GM21526 (cell line): ENCODE measurements around the gene KLHDC4.
A peak's percentile ranks its signal among the peaks of the same experiment; 100 is the strongest.
"Not testable (repeated sequence)": the region's sequence is repeated elsewhere in the genome, so short reads cannot be mapped to it uniquely, and the experiment has no call there.

Experiments
- ATAC-seq: cut with Tn5 transposase; IDR thresholded peaks from one replicate; pipeline ENCODE4 v1.9.1; 2021; ENCODE audit warnings: moderate library complexity; ENCODE audit not compliant: unreplicated experiment, low FRiP score

KLHDC4 gene

GRCh38 chr16:87765776-87766484, at the start of gene KLHDC4:
TSS of gene KLHDC4 (minus strand) at chr16:87765986. CDS start at chr16:87765890, 96 bp downstream.
- peak; percentile 62 for ATAC-seq

- no peak for ATAC-seq
Measured at GRCh38 chr16:87815567-87815966, 49.8 kb upstream of the KLHDC4 start.

GRCh38 chr16:87812200-87812656, 46.4 kb upstream of the KLHDC4 start:
- no peak for ATAC-seq

- not testable (repeated sequence) for ATAC-seq
Measured at GRCh38 chr16:87811454-87811853, 45.7 kb upstream of the KLHDC4 start.

- peak; percentile 41 for ATAC-seq
Measured at GRCh38 chr16:87809150-87809902, 43.5 kb upstream of the KLHDC4 start.

- ATAC-seq = no peak
Measured at GRCh38 chr16:87808108-87808507, 42.3 kb upstream of the KLHDC4 start.

- ATAC-seq = no peak
Measured at GRCh38 chr16:87806641-87807546, 41.1 kb upstream of the KLHDC4 start.

GRCh38 chr16:87806261-87806640, 40.5 kb upstream of the KLHDC4 start:
- ATAC-seq = no peak

- no peak for ATAC-seq
Measured at GRCh38 chr16:87803385-87803784, 37.6 kb upstream of the KLHDC4 start.

GRCh38 chr16:87802670-87803069, 36.9 kb upstream of the KLHDC4 start:
- no peak for ATAC-seq

- no peak for ATAC-seq
Measured at GRCh38 chr16:87801679-87802259, 36.0 kb upstream of the KLHDC4 start.

GRCh38 chr16:87800497-87800896, 34.7 kb upstream of the KLHDC4 start:
- no peak for ATAC-seq

GRCh38 chr16:87795336-87795735, 29.6 kb upstream of the KLHDC4 start:
- no peak for ATAC-seq

- ATAC-seq = no peak
Measured at GRCh38 chr16:87794485-87795078, 28.8 kb upstream of the KLHDC4 start.

- no peak for ATAC-seq
Measured at GRCh38 chr16:87792205-87792565, 26.4 kb upstream of the KLHDC4 start.

GRCh38 chr16:87791295-87792204, 25.8 kb upstream of the KLHDC4 start:
- no peak for ATAC-seq

- ATAC-seq = no peak
Measured at GRCh38 chr16:87790292-87791100, 24.7 kb upstream of the KLHDC4 start.
